A673 (cell line): Measurements from ENCODE around the gene FBXL7. TPM values are rescaled to one million over a fixed set of nuclear protein-coding genes. Genes with fewer than 3 reads are reported as not detected.

ENCODE experiments used
- BruUV-seq: library from RNA; stranded (reverse); fragments of 400-500 nt; replicated peaks from 2 replicates; lab custom pipeline; 2021; lab: Mats Ljungman, UMichigan
- CTCF ChIA-PET: fragments of 300-600 bp; sonication (Branson Sonifier 250); formaldehyde crosslinking; loops from one replicate; lab custom pipeline; 2022; ENCODE audit warnings: antibody characterized with exemption; lab: Charles Lee
- POLR2A ChIA-PET: fragments of 300-600 bp; sonication (Branson Sonifier 250); formaldehyde crosslinking; loops from one replicate; lab custom pipeline; 2022; ENCODE audit warnings: antibody characterized with exemption; ENCODE audit not compliant: low non-redundant PET; lab: Charles Lee
- DNase-seq: peaks from one replicate; pipeline ENCODE4 v3.0.0-alpha.2; 2015; ENCODE audit warnings: low spot score
- H3K27ac ChIP-seq: fragments of 200-600 bp; sonication (generic); 2 replicates; pipeline ENCODE4 v1.5.1; 2016; ENCODE audit warnings: mixed run types, low read depth, mild to moderate bottlenecking, mixed read lengths, antibody characterized with exemption, low read length; ENCODE audit not compliant: poor library complexity, severe bottlenecking
- H3K27me3 ChIP-seq: fragments of 200-600 bp; sonication (generic); replicated peaks from 2 replicates; pipeline ENCODE4 v1.6.1; 2017; ENCODE audit warnings: mixed run types, low read depth, mild to moderate bottlenecking, mixed read lengths, antibody characterized with exemption, low read length; ENCODE audit not compliant: insufficient read depth, poor library complexity
- H3K36me3 ChIP-seq: fragments of 200-600 bp; sonication (generic); 2 replicates; pipeline ENCODE4 v1.6.1; 2016; ENCODE audit warnings: mixed run types, mild to moderate bottlenecking, mixed read lengths, antibody characterized with exemption, low read length; ENCODE audit not compliant: insufficient read depth, poor library complexity, severe bottlenecking
- H3K4me1 ChIP-seq: fragments of 200-600 bp; sonication (generic); 2 replicates; pipeline ENCODE4 v1.6.1; 2017; ENCODE audit warnings: mixed run types, mild to moderate bottlenecking, mixed read lengths, antibody characterized with exemption, low read length; ENCODE audit not compliant: insufficient read depth, poor library complexity, severe bottlenecking
- H3K4me3 ChIP-seq: fragments of 200-600 bp; sonication (generic); 2 replicates; pipeline ENCODE4 v1.5.1; 2016; ENCODE audit warnings: low read depth, mixed run types, mild to moderate bottlenecking, mixed read lengths, low read length; ENCODE audit not compliant: poor library complexity, severe bottlenecking
- H3K9me3 ChIP-seq: fragments of 200-600 bp; sonication (generic); 2 replicates; pipeline ENCODE4 v1.6.1; 2016; ENCODE audit warnings: mixed run types, low read depth, mild to moderate bottlenecking, mixed read lengths, antibody characterized with exemption, low read length; ENCODE audit not compliant: poor library complexity, severe bottlenecking
- CTCF ChIP-seq: fragments of 300-800, 200-600 bp; sonication (generic); conservative IDR thresholded peaks from 2 replicates; pipeline ENCODE4 v1.5.1; 2017; ENCODE audit warnings: low read depth, mild to moderate bottlenecking, antibody characterized with exemption, low read length, moderate library complexity, mixed read lengths
- EZH2 ChIP-seq: fragments of 200-600 bp; sonication (generic); IDR thresholded peaks from 2 replicates; pipeline ENCODE4 v1.6.1; 2017; ENCODE audit warnings: borderline replicate concordance, low read depth, mild to moderate bottlenecking, mixed read lengths, antibody characterized with exemption, low read length; ENCODE audit not compliant: poor library complexity, severe bottlenecking
- intact Hi-C: fragments of 100-400 bp; cut with micrococcal nuclease; formaldehyde crosslinking; loops from one replicate; pipeline ENCODE4 v1.10.0; 2022; ENCODE audit not compliant: unreplicated experiment
- total RNA-seq: library from RNA; stranded (reverse); gene quantifications from 2 replicates; pipeline ENCODE4 v1.2.3, GENCODE V29; 2021

Gene FBXL7
- total RNA-seq, 1 experiment from 2014 or later: 5.9 TPM

GRCh38 chr5:15601274-15601673 is 101.3 kb downstream of the FBXL7 start:
- ChIA-PET POLR2A (no interaction called here), CTCF (no interaction called here)
- no peaks in the 10 kb centered on the region for H3K4me1 ChIP-seq
- H3K36me3 ChIP-seq: no peaks in the 10 kb centered on the region
- H3K27ac ChIP-seq: no peak overlapping the region
- no peak for DNase-seq
- intact Hi-C loops: no loop called here
- peaks cover 10% of the 10 kb centered on the region for H3K9me3 ChIP-seq
- TF ChIP-seq EZH2 (no peak), CTCF (no peak)
- no peak overlapping the region for H3K4me3 ChIP-seq
- no TSS peak for BruUV-seq
- H3K27me3 ChIP-seq: no peaks in the 10 kb centered on the region

DNA sequence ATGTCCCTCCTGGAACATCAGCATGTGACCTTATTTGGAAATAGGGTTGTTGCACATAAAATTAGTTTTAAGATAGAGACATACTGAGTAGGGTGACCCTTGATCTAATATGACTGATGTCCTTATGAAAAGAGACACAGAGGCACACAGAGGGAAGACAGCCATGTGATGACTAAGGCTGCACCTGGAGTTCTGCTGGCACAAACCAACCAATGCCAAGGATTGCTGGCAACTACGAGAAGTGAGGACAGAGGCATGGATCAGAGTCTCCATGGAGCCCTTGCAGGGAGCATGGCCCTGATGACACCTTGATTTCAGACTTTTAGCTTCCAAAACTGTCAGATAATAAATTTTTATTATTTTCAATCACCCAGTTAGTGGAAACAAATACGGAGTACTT is 101.9 kb downstream of the FBXL7 start:
- ChIA-PET POLR2A (no interaction called here), CTCF (no interaction called here)
- TF ChIP-seq CTCF: no peak
- no peak for TF ChIP-seq EZH2
- BruUV-seq: no TSS peak
- Histone ChIP-seq H3K4me3 (no peak overlapping the region), H3K36me3 (no peaks in the 10 kb centered on the region), H3K9me3 (peaks cover 10% of the 10 kb centered on the region), H3K27me3 (no peaks in the 10 kb centered on the region), H3K27ac (no peak overlapping the region), H3K4me1 (no peaks in the 10 kb centered on the region)
- intact Hi-C loops: no loop called here
- DNase-seq: no peak

DNA sequence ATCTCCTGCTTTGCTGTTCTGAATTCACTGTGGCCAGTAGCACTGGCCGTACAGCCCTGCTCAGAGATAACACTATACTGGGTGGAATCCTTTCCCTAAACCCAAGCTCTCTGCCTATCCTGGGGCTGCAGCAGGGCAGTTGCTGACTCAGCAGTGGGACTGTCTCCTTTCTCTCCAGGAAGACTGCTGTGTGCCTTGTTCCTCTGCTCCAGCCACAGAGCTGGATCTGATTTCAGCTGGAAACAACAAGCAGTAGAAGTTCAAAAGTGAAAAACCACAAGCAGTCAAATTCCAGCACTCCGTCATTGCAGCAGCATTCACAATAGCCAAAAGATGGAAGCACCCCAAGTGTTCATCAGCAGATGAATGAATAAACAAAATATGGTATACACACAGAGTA is 105.0 kb downstream of the FBXL7 start:
- Histone ChIP-seq H3K4me3 (no peak overlapping the region), H3K27me3 (no peaks in the 10 kb centered on the region), H3K4me1 (no peaks in the 10 kb centered on the region), H3K9me3 (peaks cover 10% of the 10 kb centered on the region), H3K27ac (no peak overlapping the region), H3K36me3 (no peaks in the 10 kb centered on the region)
- CTCF ChIA-PET: no interaction called here
- intact Hi-C loops: no loop called here
- BruUV-seq: no TSS peak
- DNase-seq: no peak
- TF ChIP-seq EZH2 (no peak), CTCF (no peak)
- POLR2A ChIA-PET: interaction anchor here (0.6 kb wide), 1 partner anchor 56 kb away, joined by 3 read pairs; no protein-coding TSS in a partner anchor
